ENCODE measurements around the gene ITIH2.

DNA sequence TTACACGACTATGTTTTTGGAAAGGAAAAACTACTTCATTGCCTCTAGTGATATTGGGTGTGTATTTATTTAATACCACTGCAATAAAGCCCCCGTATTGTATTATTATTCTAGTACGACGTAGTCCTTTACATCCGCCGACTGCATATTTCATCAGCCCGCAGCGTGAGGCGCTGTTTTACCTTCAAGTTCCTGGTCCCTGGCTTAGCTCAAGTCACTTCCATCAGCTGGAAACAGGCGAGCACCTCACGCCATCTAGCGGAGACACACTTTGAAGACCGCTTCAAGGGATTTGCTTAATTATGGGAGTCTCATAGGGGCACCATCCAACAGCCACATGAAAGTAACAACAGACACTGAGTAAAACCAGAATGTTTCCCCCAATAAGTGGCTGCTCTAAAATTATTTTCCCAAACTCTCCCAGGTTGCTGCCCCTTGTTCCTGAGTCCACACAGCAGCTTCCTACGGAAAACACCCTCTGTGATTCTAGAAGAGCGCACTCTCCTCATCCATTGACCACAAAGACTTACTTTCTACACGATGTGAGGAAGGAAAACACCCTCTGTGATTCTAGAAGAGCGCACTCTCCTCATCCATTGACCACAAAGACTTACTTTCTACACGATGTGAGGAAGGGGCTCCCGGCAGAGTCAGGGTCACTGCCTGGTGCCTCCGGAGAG lies 15.7 kb upstream of the ITIH2 start:
- no peak for TF ChIP-seq EP300 (IDR thresholded peaks at IDR 0.05)
- TF ChIP-seq POLR2AphosphoS5 (IDR thresholded peaks at IDR 0.05), result peak; percentile 44 to 79 (median 49)
- TF ChIP-seq CTCF (IDR thresholded peaks at IDR 0.05), result peak in 5 of 7 experiments; percentile 75 to 95 (median 85)

Measured in stomach (tissue), 4 donors.